Esophagus squamous epithelium (tissue), 4 donors: ENCODE results near the gene DTWD2.

ENCODE experiments used
- CTCF ChIP-seq, 6 experiments: fragments of 450-650 bp in 4 of 6; fragments of 200-600 bp in 2 of 6; sonication (generic) in 2 of 6; IDR thresholded peaks; one replicate each; pipeline ENCODE4 v1.5.1; 2016 to 2019; ENCODE audit warnings: antibody characterized with exemption in 6 of 6, mild to moderate bottlenecking in 4 of 6, moderate library complexity in 4 of 6
- POLR2A ChIP-seq, 4 donors: fragments of 450-650 bp; IDR thresholded peaks; one replicate each; pipeline ENCODE4 v1.6.1; 2017; ENCODE audit warnings: antibody characterized with exemption in 4 of 4, mild to moderate bottlenecking in 4 of 4, moderate library complexity in 3 of 4

DNA sequence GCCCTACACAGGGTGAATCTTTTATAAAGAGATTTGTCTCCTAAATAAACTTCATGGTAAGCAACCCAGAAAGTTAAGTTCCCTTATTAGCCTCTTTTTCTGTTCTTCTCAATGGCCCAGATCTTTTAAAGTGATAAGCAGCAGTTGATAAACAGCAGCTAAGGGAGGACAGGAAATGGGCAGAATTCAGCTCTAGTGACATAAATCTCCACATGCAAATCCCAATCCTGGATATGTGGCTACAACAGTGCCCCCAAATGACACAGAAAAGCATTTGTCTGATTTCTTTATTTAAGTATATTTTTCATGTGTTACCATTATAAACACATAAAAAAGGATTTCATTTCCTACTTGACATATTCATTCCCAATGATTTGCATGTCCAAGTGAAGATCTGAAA, 199.0 kb downstream of the DTWD2 start:
- TF ChIP-seq POLR2A (IDR thresholded peaks at IDR 0.05) = no peak
- no peak for TF ChIP-seq CTCF (IDR thresholded peaks at IDR 0.05)
